Neural cell (in vitro differentiated cells): ENCODE measurements around the gene TSKS. TPM values are rescaled to one million over a fixed set of nuclear protein-coding genes. Genes with fewer than 3 reads are reported as not detected.

Source experiments
- H2AFZ ChIP-seq: fragments of 200-600, 300-800 bp; sonication (generic), shearing (Covaris generic); 2 replicates; pipeline ENCODE4 v1.6.0; 2014; ENCODE audit warnings: low read depth, mild to moderate bottlenecking, antibody characterized with exemption, low read length, moderate library complexity
- H3F3A ChIP-seq: fragments of 200-600 bp; shearing (Covaris generic); 2 replicates; pipeline ENCODE4 v1.6.1; 2016; ENCODE audit warnings: mild to moderate bottlenecking, moderate library complexity, mixed read lengths, antibody characterized with exemption, low read length; ENCODE audit not compliant: insufficient read depth, poor library complexity, severe bottlenecking
- H3K27ac ChIP-seq: fragments of 200-600, 300-800 bp; sonication (generic), shearing (Covaris generic); 2 replicates; pipeline ENCODE4 v1.5.1; 2014; ENCODE audit warnings: mild to moderate bottlenecking, low read length, moderate library complexity
- H3K27me3 ChIP-seq: fragments of 300-800, 200-600 bp; sonication (generic), shearing (Covaris generic); 2 replicates; pipeline ENCODE4 v1.6.0; 2014; ENCODE audit warnings: mild to moderate bottlenecking, low read depth, low read length, moderate library complexity; ENCODE audit not compliant: insufficient read depth
- H3K36me3 ChIP-seq: fragments of 300-800, 200-600 bp; sonication (generic), shearing (Covaris generic); 2 replicates; pipeline ENCODE4 v1.5.1; 2014; ENCODE audit warnings: mild to moderate bottlenecking, antibody characterized with exemption, low read length, moderate library complexity; ENCODE audit not compliant: insufficient read depth
- H3K4me2 ChIP-seq: fragments of 300-800, 200-600 bp; sonication (generic), shearing (Covaris generic); 2 replicates; pipeline ENCODE4 v1.6.0; 2014; ENCODE audit warnings: mild to moderate bottlenecking, low read length
- H3K4me3 ChIP-seq: fragments of 300-800, 200-600 bp; sonication (generic), shearing (Covaris generic); 2 replicates; pipeline ENCODE4 v1.5.1; 2014; ENCODE audit warnings: mild to moderate bottlenecking, low read length, moderate library complexity
- H3K79me2 ChIP-seq: fragments of 200-600 bp; shearing (Covaris generic); replicated peaks from 2 replicates; pipeline ENCODE4 v1.6.0; 2014; ENCODE audit warnings: mild to moderate bottlenecking, low read length, moderate library complexity; ENCODE audit not compliant: insufficient read depth
- H3K9ac ChIP-seq: fragments of 300-800, 200-600 bp; sonication (generic), shearing (Covaris generic); 2 replicates; pipeline ENCODE4 v1.6.1; 2016; ENCODE audit warnings: mild to moderate bottlenecking, low read length, mixed read lengths
- H3K9me2 ChIP-seq: fragments of 200-600 bp; shearing (Covaris generic); 2 replicates; pipeline ENCODE4 v1.6.1; 2016; ENCODE audit warnings: mild to moderate bottlenecking, low read length, mixed read lengths; ENCODE audit not compliant: insufficient read depth
- H3K9me3 ChIP-seq: fragments of 200-600, 300-800 bp; sonication (generic), shearing (Covaris generic); 2 replicates; pipeline ENCODE4 v1.6.1; 2016; ENCODE audit warnings: mild to moderate bottlenecking, mixed run types, low read length, moderate library complexity, mixed read lengths
- H4K20me1 ChIP-seq: fragments of 200-600 bp; shearing (Covaris generic); 2 replicates; pipeline ENCODE4 v1.6.1; 2016; ENCODE audit warnings: mild to moderate bottlenecking, mixed run types; ENCODE audit not compliant: insufficient read depth
- CTCF ChIP-seq: fragments of 450-650 bp; IDR thresholded peaks from 2 replicates; pipeline ENCODE4 v1.5.1; 2014; ENCODE audit warnings: antibody characterized with exemption, mild to moderate bottlenecking, moderate library complexity; ENCODE audit not compliant: poor library complexity, severe bottlenecking
- EP300 ChIP-seq: fragments of 450-650 bp; conservative IDR thresholded peaks from 2 replicates; pipeline ENCODE4 v1.6.1; 2014; ENCODE audit warnings: antibody characterized with exemption, mild to moderate bottlenecking, moderate library complexity; ENCODE audit not compliant: poor library complexity, severe bottlenecking
- EZH2 ChIP-seq: fragments of 200-600, 300-800 bp; shearing (Covaris generic), sonication (generic); IDR thresholded peaks from 2 replicates; pipeline ENCODE4 v1.6.1; 2014; ENCODE audit warnings: antibody characterized with exemption, low read length, borderline replicate concordance, mild to moderate bottlenecking; ENCODE audit not compliant: insufficient read depth, poor library complexity, severe bottlenecking
- MXI1 ChIP-seq: fragments of 450-650 bp; conservative IDR thresholded peaks from 2 replicates; pipeline ENCODE4 v1.6.1; 2014; ENCODE audit warnings: antibody characterized with exemption, mild to moderate bottlenecking; ENCODE audit not compliant: poor library complexity, severe bottlenecking
- POLR2AphosphoS5 ChIP-seq: IDR thresholded peaks from 2 replicates; pipeline ENCODE4 v1.6.1; 2012
- RAD21 ChIP-seq: fragments of 450-650 bp; conservative IDR thresholded peaks from 2 replicates; pipeline ENCODE4 v1.6.1; 2014; ENCODE audit warnings: antibody characterized with exemption, mild to moderate bottlenecking, moderate library complexity
- REST ChIP-seq: IDR thresholded peaks from 2 replicates; pipeline ENCODE4 v1.6.1; 2012; ENCODE audit warnings: borderline replicate concordance
- SMC3 ChIP-seq: fragments of 450-650 bp; conservative IDR thresholded peaks from 2 replicates; pipeline ENCODE4 v1.6.1; 2014; ENCODE audit warnings: antibody characterized with exemption, mild to moderate bottlenecking, moderate library complexity; ENCODE audit not compliant: poor library complexity
- TAF1 ChIP-seq: IDR thresholded peaks from 2 replicates; pipeline ENCODE4 v1.6.1; 2012; ENCODE audit warnings: low read depth
- polyA plus RNA-seq: library from polyadenylated mRNA; depleted of rRNA; stranded (reverse); fragments of >200 nt; gene quantifications from 2 replicates; pipeline ENCODE4 v1.2.3, GENCODE V29; 2014

TSKS gene
- polyA plus RNA-seq, 1 donor from 2014 or later: not detected

GRCh38 chr19:49773663-49774350, 10.7 kb upstream of the TSKS start:
- Histone ChIP-seq H3K4me3 (no peak overlapping the region), H3K79me2 (peaks cover 4% of the 10 kb centered on the region), H3K9me2 (no peaks in the 10 kb centered on the region), H3F3A (no peaks in the 10 kb centered on the region), H2AFZ (no peak overlapping the region), H3K36me3 (no peaks in the 10 kb centered on the region), H3K27ac (no peak overlapping the region), H4K20me1 (no peaks in the 10 kb centered on the region), H3K4me2 (no peak overlapping the region), H3K9ac (no peak overlapping the region), H3K9me3 (no peaks in the 10 kb centered on the region), H3K27me3 (no peaks in the 10 kb centered on the region)
- no peak for TF ChIP-seq REST
- no peak for TF ChIP-seq SMC3
- TF ChIP-seq MXI1: no peak
- TF ChIP-seq EP300: no peak
- no peak for TF ChIP-seq POLR2AphosphoS5
- TF ChIP-seq TAF1: no peak

GRCh38 chr19:49772850-49773432, 9.8 kb upstream of the TSKS start:
- Histone ChIP-seq H3K27ac (no peak overlapping the region), H3K9me2 (no peaks in the 10 kb centered on the region), H4K20me1 (no peaks in the 10 kb centered on the region), H3K4me3 (no peak overlapping the region), H3K9me3 (no peaks in the 10 kb centered on the region), H3K79me2 (peaks cover 12% of the 10 kb centered on the region), H3F3A (no peaks in the 10 kb centered on the region), H3K36me3 (no peaks in the 10 kb centered on the region), H3K27me3 (no peaks in the 10 kb centered on the region), H3K9ac (no peak overlapping the region), H2AFZ (no peak overlapping the region), H3K4me2 (no peak overlapping the region)
- TF ChIP-seq POLR2AphosphoS5 (no peak), RAD21 (no peak), EP300 (no peak), TAF1 (no peak), REST (no peak), MXI1 (no peak), CTCF (no peak), SMC3 (no peak), EZH2 (no peak)
